Adrenal gland (tissue), 12 donors: ENCODE results near the gene SPTBN2. TPM values are rescaled to one million over a fixed set of nuclear protein-coding genes. Genes with fewer than 3 reads are reported as not detected.

ENCODE experiments used
- DNase-seq, 7 donors: peaks; one replicate each; pipeline ENCODE4 v3.0.0-alpha.2; 2019 to 2020
- H3K27ac ChIP-seq, 5 donors: fragments of 200-600 bp; sonication (generic) in 4 of 5; 1 replicate in 3 of 5; 2 replicates in 2 of 5; pipeline versions ENCODE4 v1.5.1 to v1.8.0; 2016 to 2020; ENCODE audit warnings: mild to moderate bottlenecking in 1 of 5
- H3K27me3 ChIP-seq: fragments of 200-600 bp; 2 replicates; pipeline ENCODE4 v1.8.0; 2021
- H3K36me3 ChIP-seq, 2 donors: fragments of 200-600 bp; replicated peaks in 1 of 2; 1 replicate in 1 of 2; 2 replicates in 1 of 2; pipeline versions ENCODE4 v1.5.1 to v1.8.0; 2018 to 2022
- H3K4me1 ChIP-seq, 2 donors: fragments of 200-600 bp; replicated peaks in 1 of 2; 1 replicate in 1 of 2; 2 replicates in 1 of 2; pipeline versions ENCODE4 v1.5.1 to v1.8.0; 2018 to 2021
- H3K4me3 ChIP-seq, 4 donors: fragments of 200-600 bp; sonication (generic) in 3 of 4; one replicate each; pipeline ENCODE4 v1.5.1; 2016 to 2018
- H3K9me3 ChIP-seq, 3 donors: fragments of 200-600 bp; sonication (generic) in 1 of 3; replicated peaks in 1 of 3; 1 replicate in 2 of 3; 2 replicates in 1 of 3; pipeline versions ENCODE4 v1.5.1 to v1.8.0; 2016 to 2021
- CTCF ChIP-seq, 6 experiments: fragments of 450-650 bp in 4 of 6; fragments of 200-600 bp in 2 of 6; sonication (generic) in 1 of 6; IDR thresholded peaks; 1 replicate in 5 of 6; 2 replicates in 1 of 6; pipeline versions ENCODE4 v1.5.1 to v1.8.0; 2016 to 2021; ENCODE audit warnings: antibody characterized with exemption in 6 of 6, mild to moderate bottlenecking in 2 of 6, moderate library complexity in 1 of 6
- POLR2A ChIP-seq, 2 donors: fragments of 450-650 bp; IDR thresholded peaks; one replicate each; pipeline ENCODE4 v1.6.1; 2017; ENCODE audit warnings: antibody characterized with exemption in 2 of 2, mild to moderate bottlenecking in 2 of 2, moderate library complexity in 1 of 2
- WGBS, 4 donors: extraction: QIAGEN DNeasy Blood & Tissue Kit in 2 of 4; methylation state at CpG; one replicate each; pipeline versions ENCODE4 v1.1.5 to v1.1.7; 2013 to 2017; 5-methylcytosine and 5-hydroxymethylcytosine counted together
- intact Hi-C, 2 donors: fragments of 100-400 bp; cut with DNase I; formaldehyde crosslinking; loops; one replicate each; pipeline versions ENCODE4 v1.14.1 to v1.15.0; 2022 to 2023
- polyA plus RNA-seq, 3 donors: library from polyadenylated mRNA; stranded (reverse); fragments of 200-250 nt in 2 of 3; fragments of 350-450 nt in 1 of 3; fragmentation: Illumina TruSeq in 1 of 3; extraction: RNeasy Lipid Tissue Mini Kit (QIAGEN cat#74804) in 1 of 3; gene quantifications; one replicate each; pipeline ENCODE4 v1.2.3, GENCODE V29; 2013 to 2014
- total RNA-seq, 9 donors: library from RNA; depleted of rRNA in 4 of 9; stranded (reverse); fragments of >200 nt in 4 of 9; fragments of 120-200 nt in 1 of 9; fragmentation: NEBNext Ultra II Directional in 1 of 9; extraction: Animal tissue kit (Norgen Biotek cat#: 25700) in 1 of 9; gene quantifications; one replicate each; pipeline versions ENCODE4 v1.1.0 to v1.2.4, GENCODE V29; 2013 to 2023
- donor health status: healthy with polysubstance abuse.
- donor health status: Bipolar disorder and iron deficiency.
- donor health status: DM: yes; HTN: yes; CAD: no.
- donor health status: DM: no; HTN: no; CAD: no.
- donor health status: DM: no; HTN: no; CAD: no.
- donor health status: DM: yes; HTN: yes; CAD: no.

Gene SPTBN2
- total and polyA plus RNA-seq, 12 donors, result 7.2 to 81.8 (median 63.2) TPM

DNA sequence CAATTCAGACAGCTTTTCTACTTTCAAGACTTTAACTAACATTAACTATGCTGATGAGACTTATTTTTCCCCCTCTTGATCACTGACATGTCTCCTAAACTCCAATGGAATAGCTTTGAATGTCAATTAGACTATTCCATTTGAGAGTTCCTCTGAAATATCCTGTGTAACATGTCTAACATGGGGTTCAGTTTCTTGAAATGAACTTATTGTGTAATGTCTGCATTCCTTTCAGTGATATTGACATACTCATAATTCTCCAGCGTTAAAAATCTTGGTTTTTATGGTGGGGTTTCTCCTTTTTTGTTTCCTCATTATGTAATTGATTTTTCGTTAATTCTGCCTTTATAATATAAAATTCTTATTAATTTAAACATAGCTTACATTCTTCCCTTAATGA is 37.7 kb upstream of the SPTBN2 start:
- no peak overlapping the region for H3K27ac ChIP-seq
- peaks cover 3 to 8% of the 10 kb centered on the region in 2 donors for H3K4me1 ChIP-seq
- TF ChIP-seq CTCF (IDR thresholded peaks at IDR 0.05) (no peak), POLR2A (IDR thresholded peaks at IDR 0.05) (no peak)
- H3K27me3 ChIP-seq, result no peaks in the 10 kb centered on the region
- no peaks in the 10 kb centered on the region for H3K9me3 ChIP-seq
- WGBS, 4 donors, result 89 to 100% (median 94%) methylated on average over 2 of the region's 2 CpGs
- intact Hi-C loops, result no loop called here
- no peak for DNase-seq
- H3K36me3 ChIP-seq, result no peaks in the 10 kb centered on the region
- no peak overlapping the region for H3K4me3 ChIP-seq

DNA sequence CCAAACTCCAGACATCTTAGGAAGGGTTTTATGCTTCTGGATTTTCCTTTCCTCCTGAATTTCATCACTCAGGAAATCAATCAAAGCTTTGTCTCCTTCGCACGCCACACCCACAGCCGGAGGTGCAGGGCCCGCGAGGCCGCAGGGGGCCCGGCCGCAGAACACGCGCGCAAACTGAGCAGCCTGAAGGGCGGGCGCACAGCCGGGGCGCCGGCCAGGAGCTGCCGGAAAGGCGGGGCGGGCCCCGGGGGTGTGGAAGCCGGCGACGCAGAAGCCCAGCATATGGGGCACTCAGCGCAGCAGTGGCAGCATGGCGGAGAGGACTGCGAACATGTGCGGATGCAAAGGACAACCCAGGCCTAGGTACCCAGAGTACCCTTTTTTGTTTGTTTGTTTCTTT is 33.1 kb upstream of the SPTBN2 start:
- H3K4me1 ChIP-seq, result no peaks in the 10 kb centered on the region
- intact Hi-C loops, result no loop called here
- H3K36me3 ChIP-seq, result no peaks in the 10 kb centered on the region
- no peaks in the 10 kb centered on the region for H3K9me3 ChIP-seq
- H3K27me3 ChIP-seq, result no peaks in the 10 kb centered on the region
- 95 to 98% (median 96%) methylated on average over 21 to 27 of the region's 27 CpGs for WGBS, 4 donors
- TF ChIP-seq POLR2A (IDR thresholded peaks at IDR 0.05), result no peak
- TF ChIP-seq CTCF (IDR thresholded peaks at IDR 0.05), result no peak
- no peak overlapping the region for H3K4me3 ChIP-seq
- no peak overlapping the region for H3K27ac ChIP-seq
- DNase-seq, result no peak

- H3K27ac ChIP-seq, result no peak overlapping the region
- no peaks in the 10 kb centered on the region for H3K36me3 ChIP-seq
- H3K27me3 ChIP-seq, result no peaks in the 10 kb centered on the region
- no peaks in the 10 kb centered on the region for H3K9me3 ChIP-seq
- no peak overlapping the region for H3K4me3 ChIP-seq
- no peaks in the 10 kb centered on the region for H3K4me1 ChIP-seq
- no peak for TF ChIP-seq CTCF (IDR thresholded peaks at IDR 0.05)
- TF ChIP-seq POLR2A (IDR thresholded peaks at IDR 0.05), result no peak
- intact Hi-C loops, result no loop called here
- 94 to 98% (median 94%) methylated on average over 4 of the region's 4 CpGs for WGBS, 4 donors
- no peak for DNase-seq
These were observed 23.1 kb upstream of the SPTBN2 start for GRCh38 chr11:66752148-66752547.

- Histone ChIP-seq H3K27me3 (no peaks in the 10 kb centered on the region), H3K4me3 (no peak overlapping the region), H3K36me3 (no peaks in the 10 kb centered on the region), H3K4me1 (peaks cover 0 to 7% of the 10 kb centered on the region in 2 donors), H3K9me3 (no peaks in the 10 kb centered on the region), H3K27ac (no peak overlapping the region)
- TF ChIP-seq POLR2A (IDR thresholded peaks at IDR 0.05) (no peak), CTCF (IDR thresholded peaks at IDR 0.05) (no peak)
- DNase-seq, result peak in 1 of 7 donors; percentile 74
- intact Hi-C loops, result no loop called here
- 80 to 89% (median 83%) methylated on average over 2 of the region's 2 CpGs for WGBS, 4 donors
These were observed 20.1 kb upstream of the SPTBN2 start for GRCh38 chr11:66749091-66749490.
